SU-DHL-6 (cell line): Measurements from ENCODE around the gene TCHHL1.

Source experiments
- H2AFZ ChIP-seq: fragments of 200-600 bp; sonication (generic); 2 replicates; pipeline ENCODE4 v1.6.1; 2014; ENCODE audit warnings: low read depth, mild to moderate bottlenecking, moderate library complexity, mixed read lengths, antibody characterized with exemption, low read length; ENCODE audit not compliant: severe bottlenecking
- H3F3A ChIP-seq: fragments of 200-600 bp; shearing (Covaris generic); 2 replicates; pipeline ENCODE4 v1.6.0; 2016; ENCODE audit warnings: antibody characterized with exemption, mild to moderate bottlenecking; ENCODE audit not compliant: insufficient read depth
- H3K27ac ChIP-seq: fragments of 200-600 bp; sonication (generic); 2 replicates; pipeline ENCODE4 v1.5.1; 2016; ENCODE audit warnings: low read depth, mild to moderate bottlenecking, low read length, moderate library complexity, mixed read lengths
- H3K27me3 ChIP-seq: fragments of 200-600 bp; sonication (generic), shearing (Covaris generic); 2 replicates; pipeline ENCODE4 v1.6.0; 2014; ENCODE audit warnings: mild to moderate bottlenecking, low read length
- H3K36me3 ChIP-seq: fragments of 200-600 bp; sonication (generic); 2 replicates; pipeline ENCODE4 v1.6.1; 2014; ENCODE audit warnings: mild to moderate bottlenecking, low read length, mixed read lengths
- H3K4me2 ChIP-seq: fragments of 300-600, 200-600 bp; shearing (Covaris generic), sonication (generic); 2 replicates; pipeline ENCODE4 v1.6.0; 2014; ENCODE audit warnings: low read length, low read depth, mild to moderate bottlenecking; ENCODE audit not compliant: poor library complexity, severe bottlenecking
- H3K4me3 ChIP-seq: fragments of 200-600 bp; sonication (generic); 2 replicates; pipeline ENCODE4 v1.5.1; 2014; ENCODE audit warnings: antibody characterized with exemption, low read length, mild to moderate bottlenecking, mixed read lengths; ENCODE audit not compliant: insufficient read depth, poor library complexity, severe bottlenecking
- H3K79me2 ChIP-seq: fragments of 200-600 bp; sonication (generic); 2 replicates; pipeline ENCODE4 v1.6.1; 2014; ENCODE audit warnings: mild to moderate bottlenecking, low read length, moderate library complexity; ENCODE audit not compliant: insufficient read depth
- H3K9ac ChIP-seq: fragments of 200-600 bp; sonication (generic); 2 replicates; pipeline ENCODE4 v1.7.0; 2014; ENCODE audit warnings: mild to moderate bottlenecking, low read length
- H3K9me2 ChIP-seq: fragments of 200-600 bp; sonication (generic); replicated peaks from 2 replicates; pipeline ENCODE4 v1.6.1; 2014; ENCODE audit warnings: low read length; ENCODE audit not compliant: insufficient read depth
- H3K9me3 ChIP-seq: fragments of 200-600 bp; sonication (generic); 2 replicates; pipeline ENCODE4 v1.6.1; 2014; ENCODE audit warnings: low read length, mixed read lengths; ENCODE audit not compliant: insufficient read depth
- H4K20me1 ChIP-seq: fragments of 200-600 bp; sonication (generic); 2 replicates; pipeline ENCODE4 v1.6.1; 2014; ENCODE audit warnings: low read depth, mild to moderate bottlenecking, antibody characterized with exemption, low read length, moderate library complexity, mixed read lengths
- CTCF ChIP-seq: fragments of 200-600 bp; sonication (generic); IDR thresholded peaks from one replicate; pipeline ENCODE4 v1.5.1; 2017; ENCODE audit warnings: antibody characterized with exemption, mild to moderate bottlenecking, low read length, moderate library complexity; ENCODE audit not compliant: insufficient read depth, poor library complexity, severe bottlenecking
- EZH2phosphoT487 ChIP-seq: fragments of 200-600 bp; sonication (generic), shearing (Covaris generic); conservative IDR thresholded peaks from 2 replicates; pipeline ENCODE4 v1.6.1; 2018; ENCODE audit warnings: mild to moderate bottlenecking, antibody characterized with exemption, low read length, moderate library complexity, mixed read lengths

TCHHL1 gene

DNA sequence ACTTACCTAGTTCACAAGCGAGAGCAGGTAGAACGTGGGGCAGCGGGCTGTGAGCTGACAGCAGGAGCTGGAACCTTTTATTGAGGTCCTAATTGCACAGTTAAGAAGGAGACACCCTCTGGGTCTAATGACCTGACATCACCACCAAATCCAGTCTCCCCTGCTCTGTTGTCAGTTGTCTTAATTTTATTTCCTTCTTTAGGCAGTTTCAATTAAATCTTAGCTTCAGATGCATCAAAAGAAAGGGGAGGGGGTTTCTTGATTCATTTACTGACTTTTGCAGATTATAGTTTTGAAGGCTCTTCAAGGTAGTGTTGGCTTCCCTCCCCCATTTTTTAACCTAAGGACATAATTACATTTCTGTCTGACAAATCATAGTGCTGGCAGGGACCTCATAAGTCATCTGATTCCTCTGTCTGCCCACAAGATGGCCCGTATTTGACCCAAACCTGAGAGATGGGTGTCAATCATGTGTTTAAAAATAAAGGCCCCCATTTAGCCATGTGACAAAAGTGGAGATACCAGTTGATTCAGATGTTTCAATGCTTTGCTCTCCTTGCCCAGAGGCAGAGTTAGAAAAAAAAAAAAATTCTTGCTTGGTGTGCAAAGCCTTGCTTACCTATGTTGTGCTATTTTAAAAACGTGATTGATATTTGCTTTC is at the start of gene TCHHL1:
Gene TCHHL1 (minus strand): TSS at position 51 of the 661 bp plus-strand sequence. CDS start 921 bp downstream, outside the sequence.
- Histone ChIP-seq H2AFZ (no peak within 1 kb of the TSS), H3K36me3 (no peaks in the 10 kb centered on the region), H3K9me2 (no peaks in the 10 kb centered on the region), H3K27ac (no peak within 1 kb of the TSS), H3K9ac (no peak within 1 kb of the TSS), H3K79me2 (no peaks in the 10 kb centered on the region), H3K4me2 (no peak within 1 kb of the TSS), H3K4me3 (no peak within 1 kb of the TSS), H3K9me3 (no peaks in the 10 kb centered on the region), H3K27me3 (no peaks in the 10 kb centered on the region), H4K20me1 (no peaks in the 10 kb centered on the region), H3F3A (no peaks in the 10 kb centered on the region)
- TF ChIP-seq EZH2phosphoT487 (no peak), CTCF (no peak)

GRCh38 chr1:152137215-152137614 is 48.4 kb upstream of the TCHHL1 start:
- H3F3A ChIP-seq = no peaks in the 10 kb centered on the region
- H3K27ac ChIP-seq = no peak overlapping the region
- no peak overlapping the region for H3K9ac ChIP-seq
- no peaks in the 10 kb centered on the region for H3K9me3 ChIP-seq
- H3K9me2 ChIP-seq = no peaks in the 10 kb centered on the region
- H3K4me3 ChIP-seq = no peak overlapping the region
- no peaks in the 10 kb centered on the region for H4K20me1 ChIP-seq
- H2AFZ ChIP-seq = no peak overlapping the region
- H3K79me2 ChIP-seq = no peaks in the 10 kb centered on the region
- no peaks in the 10 kb centered on the region for H3K36me3 ChIP-seq
- TF ChIP-seq CTCF (no peak), EZH2phosphoT487 (no peak)
- no peak overlapping the region for H3K4me2 ChIP-seq
- no peaks in the 10 kb centered on the region for H3K27me3 ChIP-seq

DNA sequence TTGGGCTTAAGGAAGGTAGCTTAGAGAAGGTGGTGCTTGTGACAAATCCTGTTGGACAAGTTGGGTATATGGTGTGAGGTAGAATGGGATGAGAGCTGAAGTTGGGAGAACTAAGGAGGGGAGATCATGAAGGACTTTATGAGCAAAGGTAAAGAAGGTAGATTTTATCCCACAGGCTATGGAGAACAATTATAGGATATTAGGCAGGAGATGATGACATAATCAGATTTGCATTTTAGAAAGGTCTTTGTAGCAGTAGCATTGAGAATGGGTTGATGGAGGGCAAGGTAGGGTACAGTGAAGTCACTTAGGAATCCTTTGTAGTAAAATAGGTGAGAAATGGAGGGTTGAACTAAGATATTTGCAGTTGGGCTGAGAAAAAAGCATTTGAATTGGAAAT is 41.3 kb upstream of the TCHHL1 start:
- H3F3A ChIP-seq = no peaks in the 10 kb centered on the region
- H3K9me3 ChIP-seq = no peaks in the 10 kb centered on the region
- H4K20me1 ChIP-seq = no peaks in the 10 kb centered on the region
- no peak overlapping the region for H3K27ac ChIP-seq
- H3K36me3 ChIP-seq = no peaks in the 10 kb centered on the region
- no peak overlapping the region for H3K4me2 ChIP-seq
- no peaks in the 10 kb centered on the region for H3K9me2 ChIP-seq
- no peak overlapping the region for H3K9ac ChIP-seq
- no peak overlapping the region for H2AFZ ChIP-seq
- H3K27me3 ChIP-seq = no peaks in the 10 kb centered on the region
- H3K4me3 ChIP-seq = no peak overlapping the region
- H3K79me2 ChIP-seq = no peaks in the 10 kb centered on the region
- TF ChIP-seq CTCF = no peak
- no peak for TF ChIP-seq EZH2phosphoT487
